ENCODE data around the gene KLHL14. TPM values are rescaled to one million over a fixed set of nuclear protein-coding genes. Genes with fewer than 3 reads are reported as not detected.
"Not testable (repeated sequence)": the region's sequence is repeated elsewhere in the genome, so short reads cannot be mapped to it uniquely, and the experiment has no call there.

Gene KLHL14, protein sequence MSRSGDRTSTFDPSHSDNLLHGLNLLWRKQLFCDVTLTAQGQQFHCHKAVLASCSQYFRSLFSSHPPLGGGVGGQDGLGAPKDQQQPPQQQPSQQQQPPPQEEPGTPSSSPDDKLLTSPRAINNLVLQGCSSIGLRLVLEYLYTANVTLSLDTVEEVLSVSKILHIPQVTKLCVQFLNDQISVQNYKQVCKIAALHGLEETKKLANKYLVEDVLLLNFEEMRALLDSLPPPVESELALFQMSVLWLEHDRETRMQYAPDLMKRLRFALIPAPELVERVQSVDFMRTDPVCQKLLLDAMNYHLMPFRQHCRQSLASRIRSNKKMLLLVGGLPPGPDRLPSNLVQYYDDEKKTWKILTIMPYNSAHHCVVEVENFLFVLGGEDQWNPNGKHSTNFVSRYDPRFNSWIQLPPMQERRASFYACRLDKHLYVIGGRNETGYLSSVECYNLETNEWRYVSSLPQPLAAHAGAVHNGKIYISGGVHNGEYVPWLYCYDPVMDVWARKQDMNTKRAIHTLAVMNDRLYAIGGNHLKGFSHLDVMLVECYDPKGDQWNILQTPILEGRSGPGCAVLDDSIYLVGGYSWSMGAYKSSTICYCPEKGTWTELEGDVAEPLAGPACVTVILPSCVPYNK
- not detected for total RNA-seq

DNA sequence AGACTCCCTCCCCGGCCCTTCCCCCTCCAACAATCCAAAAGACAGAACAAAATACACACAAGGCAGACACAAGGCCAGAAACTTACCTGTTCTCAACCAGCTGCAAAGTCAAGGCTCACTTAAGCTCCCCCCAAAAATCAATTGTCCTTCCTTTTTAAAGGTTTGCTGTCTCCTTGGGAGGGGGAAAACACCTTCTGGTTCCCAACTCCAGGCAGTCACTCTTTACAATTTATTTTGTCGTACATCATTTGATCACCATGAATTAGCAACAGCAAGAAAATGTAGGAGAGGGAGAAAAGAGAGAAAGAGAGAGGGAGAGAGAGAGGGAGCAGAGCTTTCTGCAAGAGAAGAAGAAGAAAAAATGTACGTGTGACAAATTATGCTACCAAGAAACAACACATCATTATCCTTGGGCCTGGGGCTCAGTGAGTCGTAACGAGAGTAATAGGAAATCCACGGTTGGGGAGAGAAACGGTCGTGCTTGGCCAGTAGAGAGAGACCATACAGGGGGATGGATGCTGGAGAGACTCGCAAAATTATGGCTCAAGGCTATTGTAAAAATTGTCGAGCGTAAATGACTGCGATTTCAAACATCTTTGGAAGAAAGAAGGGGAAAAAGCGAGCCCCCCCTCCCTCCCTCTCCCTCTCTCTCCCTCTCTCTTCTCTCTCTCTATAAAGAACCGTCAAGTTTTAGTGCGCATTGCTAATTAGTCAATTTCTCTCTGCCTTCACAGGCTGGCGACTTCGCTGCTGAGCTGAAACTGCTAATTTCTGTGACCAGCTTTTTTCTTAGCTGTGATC, at the start of gene KLHL14:
TSS of gene KLHL14 (minus strand) at position 443 of the 801 bp plus-strand sequence. CDS start 2,432 bp downstream, outside the sequence.
- H3K36me3 Mint-ChIP-seq, result no peaks in the 10 kb centered on the region
- H3K27me3 Mint-ChIP-seq, result peaks cover 58% of the 10 kb centered on the region
- H3K9me3 Mint-ChIP-seq (ENCODE audit: low read depth), result no peaks in the 10 kb centered on the region
- no peak within 1 kb of the TSS for H3K4me3 Mint-ChIP-seq
- DNase-seq, result no peak
- no peaks in the 10 kb centered on the region for H3K4me1 Mint-ChIP-seq
- H3K27ac Mint-ChIP-seq, result no peak within 1 kb of the TSS
- CTCF ChIA-PET, result interaction anchor here (0.7 kb wide), 1 partner anchor 17 kb away, joined by 3 read pairs; no protein-coding TSS in a partner anchor
- ATAC-seq, result no peak

GRCh38 chr18:32822197-32822596, 49.4 kb upstream of the KLHL14 start:
- Mint-ChIP-seq H3K27ac (no peak overlapping the region), H3K36me3 (no peaks in the 10 kb centered on the region), H3K4me1 (no peaks in the 10 kb centered on the region), H3K9me3 (ENCODE audit: low read depth) (no peaks in the 10 kb centered on the region), H3K4me3 (no peak overlapping the region), H3K27me3 (no peaks in the 10 kb centered on the region)
- ATAC-seq (no peak), DNase-seq (no peak)
- CTCF ChIA-PET, result no interaction called here

DNA sequence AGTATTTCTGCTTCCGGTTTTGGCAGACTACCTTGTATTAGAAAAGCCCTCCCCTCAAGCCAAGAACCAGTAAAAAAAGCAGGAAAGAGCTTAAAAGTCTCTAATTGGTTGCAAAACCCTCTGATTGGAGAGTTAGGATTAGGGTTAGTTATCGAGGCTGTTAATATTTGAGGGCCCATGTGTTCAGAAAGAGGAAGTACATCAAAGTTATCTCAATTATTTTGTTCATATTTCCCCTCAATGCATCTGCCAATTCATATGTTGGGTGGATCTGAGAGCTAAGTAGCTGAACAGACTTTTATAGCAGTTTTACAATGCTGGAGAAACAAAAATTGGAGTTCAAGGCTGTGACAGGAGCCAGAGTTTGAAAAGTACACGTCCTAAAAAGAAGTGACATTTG, 43.1 kb upstream of the KLHL14 start:
- ATAC-seq (no peak), DNase-seq (no peak)
- Mint-ChIP-seq H3K9me3 (ENCODE audit: low read depth) (no peaks in the 10 kb centered on the region), H3K36me3 (no peaks in the 10 kb centered on the region), H3K4me1 (no peaks in the 10 kb centered on the region), H3K27ac (no peak overlapping the region), H3K27me3 (no peaks in the 10 kb centered on the region), H3K4me3 (no peak overlapping the region)
- CTCF ChIA-PET, result no interaction called here

- H3K36me3 Mint-ChIP-seq, result no peaks in the 10 kb centered on the region
These were observed 39.5 kb upstream of the KLHL14 start for GRCh38 chr18:32812342-32812741.

DNA sequence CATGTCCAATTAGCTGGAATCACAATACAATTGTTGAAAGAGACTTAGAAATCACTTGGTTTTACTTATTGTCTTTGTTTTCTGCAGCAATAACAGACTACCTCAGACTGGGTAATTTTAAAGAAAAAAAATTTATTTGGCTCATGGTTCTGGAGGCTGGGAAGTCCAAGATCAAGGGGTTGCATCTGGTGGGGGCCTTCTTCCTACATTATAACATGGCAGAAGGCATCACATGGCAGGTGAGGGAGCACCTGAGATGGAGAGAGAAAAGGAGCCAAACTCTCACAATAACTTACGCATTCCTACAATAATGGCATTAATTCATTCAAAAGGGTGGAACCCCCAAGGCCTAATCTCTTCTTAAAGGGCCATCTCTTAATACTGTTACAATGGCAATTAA, 37.5 kb upstream of the KLHL14 start:
- Mint-ChIP-seq H3K4me3 (no peak overlapping the region), H3K27ac (no peak overlapping the region), H3K27me3 (no peaks in the 10 kb centered on the region), H3K9me3 (ENCODE audit: low read depth) (no peaks in the 10 kb centered on the region), H3K4me1 (no peaks in the 10 kb centered on the region), H3K36me3 (no peaks in the 10 kb centered on the region)
- CTCF ChIA-PET, result no interaction called here
- DNase-seq (no peak), ATAC-seq (no peak)

More at GRCh38 chr18:32812342-32812741, 39.5 kb upstream of the KLHL14 start:
- H3K4me3 Mint-ChIP-seq, result no peak overlapping the region
- no peak overlapping the region for H3K27ac Mint-ChIP-seq
- ATAC-seq (no peak), DNase-seq (no peak)
- H3K9me3 Mint-ChIP-seq (ENCODE audit: low read depth), result no peaks in the 10 kb centered on the region
- CTCF ChIA-PET, result no interaction called here
- H3K27me3 Mint-ChIP-seq, result no peaks in the 10 kb centered on the region
- H3K4me1 Mint-ChIP-seq, result no peaks in the 10 kb centered on the region

DNA sequence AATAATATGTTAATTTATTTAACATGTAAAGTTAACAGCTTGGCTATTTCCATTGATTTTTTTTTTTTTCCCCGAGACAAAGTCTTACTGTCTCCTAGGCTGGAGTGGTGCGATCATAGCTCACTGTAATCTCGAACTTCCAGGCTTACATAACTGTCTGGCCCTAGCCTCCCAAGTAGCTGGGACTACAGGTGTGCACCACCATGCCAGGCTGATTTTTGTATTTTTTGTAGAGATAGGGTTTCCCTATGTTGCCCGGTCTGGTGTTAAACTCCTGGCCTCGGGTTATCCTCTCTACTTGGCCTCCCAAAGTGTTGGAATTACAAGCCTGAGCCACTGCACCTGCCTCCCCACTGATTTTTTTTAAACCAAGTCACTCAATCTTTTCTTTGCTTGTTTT, 32.5 kb upstream of the KLHL14 start:
- Mint-ChIP-seq H3K9me3 (ENCODE audit: low read depth) (no peaks in the 10 kb centered on the region), H3K27me3 (no peaks in the 10 kb centered on the region), H3K4me3 (no peak overlapping the region), H3K36me3 (no peaks in the 10 kb centered on the region), H3K4me1 (no peaks in the 10 kb centered on the region), H3K27ac (no peak overlapping the region)
- CTCF ChIA-PET, result no interaction called here
- DNase-seq, result no peak
- ATAC-seq, result no peak

- Mint-ChIP-seq H3K4me3 (no peak overlapping the region), H3K4me1 (no peaks in the 10 kb centered on the region), H3K9me3 (ENCODE audit: low read depth) (no peaks in the 10 kb centered on the region), H3K36me3 (no peaks in the 10 kb centered on the region), H3K27me3 (no peaks in the 10 kb centered on the region), H3K27ac (no peak overlapping the region)
- DNase-seq, result no peak
- CTCF ChIA-PET, result no interaction called here
- ATAC-seq, result no peak
These were observed 31.5 kb upstream of the KLHL14 start for GRCh38 chr18:32804134-32804888.

- Mint-ChIP-seq H3K27ac (no peak overlapping the region), H3K9me3 (ENCODE audit: low read depth) (no peaks in the 10 kb centered on the region), H3K36me3 (no peaks in the 10 kb centered on the region), H3K4me3 (no peak overlapping the region), H3K27me3 (no peaks in the 10 kb centered on the region), H3K4me1 (no peaks in the 10 kb centered on the region)
- no peak for ATAC-seq
- CTCF ChIA-PET, result no interaction called here
- no peak for DNase-seq
These were observed 30.7 kb upstream of the KLHL14 start for GRCh38 chr18:32803568-32803967.

GRCh38 chr18:32802591-32803451, 30.0 kb upstream of the KLHL14 start:
- CTCF ChIA-PET, result no interaction called here
- Mint-ChIP-seq H3K4me3 (no peak overlapping the region), H3K36me3 (no peaks in the 10 kb centered on the region), H3K27ac (no peak overlapping the region), H3K27me3 (no peaks in the 10 kb centered on the region), H3K9me3 (ENCODE audit: low read depth) (peaks cover 2% of the 10 kb centered on the region), H3K4me1 (no peaks in the 10 kb centered on the region)
- ATAC-seq (no peak), DNase-seq (no peak)

DNA sequence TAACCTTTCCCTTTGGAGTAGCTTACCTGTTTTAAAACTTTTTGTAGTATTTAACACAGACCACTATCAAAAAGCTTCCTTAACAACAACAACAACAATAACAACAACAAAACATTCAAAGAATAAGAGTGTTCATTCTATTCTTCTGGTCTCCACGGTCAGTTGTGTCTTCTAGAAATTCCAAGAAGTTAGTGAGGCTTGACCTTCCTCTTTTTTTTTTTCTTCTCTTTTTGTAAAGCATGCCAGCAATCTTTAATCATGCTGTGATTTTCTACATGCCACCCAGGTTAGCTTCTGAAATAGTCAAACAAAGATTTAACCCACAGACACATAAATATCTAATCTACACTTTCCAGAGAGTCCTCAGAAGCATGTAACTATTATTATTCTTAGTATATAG, 28.4 kb upstream of the KLHL14 start:
- Mint-ChIP-seq H3K36me3 (no peaks in the 10 kb centered on the region), H3K9me3 (ENCODE audit: low read depth) (peaks cover 3% of the 10 kb centered on the region), H3K4me3 (no peak overlapping the region), H3K4me1 (no peaks in the 10 kb centered on the region), H3K27me3 (no peaks in the 10 kb centered on the region), H3K27ac (no peak overlapping the region)
- DNase-seq, result no peak
- no peak for ATAC-seq
- CTCF ChIA-PET, result no interaction called here

DNA sequence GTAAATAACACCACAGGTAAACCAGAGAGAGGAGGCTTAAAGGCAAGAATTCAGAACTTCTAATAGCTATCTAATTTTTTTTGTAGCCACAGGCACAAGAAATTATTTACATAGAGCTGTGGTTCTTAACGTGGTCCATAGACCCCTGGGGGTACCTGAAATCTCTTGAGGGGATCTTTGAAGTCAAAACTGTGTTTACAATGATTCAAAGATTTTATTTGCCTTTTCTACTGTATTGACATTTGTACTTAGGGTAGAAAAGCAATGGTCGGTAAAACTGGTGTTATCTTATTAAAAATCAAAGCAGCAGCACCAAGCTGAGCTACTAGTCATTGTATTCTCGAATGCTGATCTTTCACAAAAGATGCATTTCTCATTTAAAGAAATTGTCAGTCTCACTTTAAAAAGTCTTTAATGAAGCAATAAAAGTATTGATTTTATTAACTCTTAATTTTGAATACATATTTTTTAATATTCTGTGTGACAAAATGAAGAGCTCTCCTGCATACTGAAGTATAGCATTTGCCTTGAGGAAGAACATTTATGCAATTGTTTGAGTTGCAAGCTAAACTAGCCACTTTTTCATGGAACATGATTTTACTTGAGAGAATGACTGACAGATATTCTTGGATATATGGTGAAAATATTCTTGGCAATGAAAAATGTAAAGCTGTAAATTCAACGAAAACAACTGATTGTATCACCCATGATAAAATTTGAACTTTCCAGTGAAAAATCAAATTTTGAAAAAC, 25.6 kb upstream of the KLHL14 start:
- Mint-ChIP-seq H3K27ac (no peak overlapping the region), H3K9me3 (ENCODE audit: low read depth) (peaks cover 8% of the 10 kb centered on the region), H3K36me3 (no peaks in the 10 kb centered on the region), H3K4me1 (no peaks in the 10 kb centered on the region), H3K27me3 (no peaks in the 10 kb centered on the region), H3K4me3 (no peak overlapping the region)
- ATAC-seq (no peak), DNase-seq (no peak)
- CTCF ChIA-PET, result no interaction called here

GRCh38 chr18:32794667-32795066, 21.8 kb upstream of the KLHL14 start:
- H3K9me3 Mint-ChIP-seq (ENCODE audit: low read depth); H3K4me1 Mint-ChIP-seq; H3K36me3 Mint-ChIP-seq; H3K4me3 Mint-ChIP-seq; H3K27me3 Mint-ChIP-seq; CTCF ChIA-PET; ATAC-seq; DNase-seq; H3K27ac Mint-ChIP-seq: not testable (repeated sequence)

All from activated CD8-positive, alpha-beta memory T cell treated with anti-CD3 and anti-CD28 coated beads, Interleukin-2, amount 10 ng/mL, durations not matched to agents 7 days and 5 days (primary cell).